GM12891 (cell line): ENCODE results near the gene GRID2IP.

Experiments used
- POLR2A ChIP-seq: IDR thresholded peaks from 2 replicates; pipeline ENCODE4 v1.6.1; 2011; ENCODE audit warnings: low read depth, low read length, control low read depth
- POLR2AphosphoS5 ChIP-seq: IDR thresholded peaks from 2 replicates; pipeline ENCODE4 v1.6.1; 2011; ENCODE audit warnings: low read depth, low read length, control low read depth

DNA sequence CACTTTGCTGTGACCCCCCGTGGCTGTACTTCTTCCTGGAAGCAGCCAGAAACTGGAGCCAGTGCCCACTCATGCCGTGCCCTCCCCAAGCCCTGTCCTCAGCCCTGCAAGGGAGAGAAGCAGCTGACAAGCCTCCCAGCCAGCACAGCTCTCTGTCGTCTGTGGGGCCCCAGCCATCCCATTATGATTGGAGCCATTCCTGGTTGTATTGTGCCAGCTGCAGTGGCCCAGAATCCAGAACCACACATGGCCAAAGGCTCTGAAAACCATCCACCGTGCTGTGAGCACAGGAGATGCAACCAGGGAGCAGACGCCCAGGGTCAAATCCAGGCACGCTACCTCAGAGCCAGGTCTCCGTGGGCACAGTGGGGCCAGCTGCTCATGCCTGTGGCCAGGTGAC is 18.7 kb downstream of the GRID2IP start:
- TF ChIP-seq POLR2A (no peak), POLR2AphosphoS5 (no peak)
